HG03066 (cell line): ENCODE data around the gene LDLRAD2.
"Not testable (repeated sequence)": the region's sequence is repeated elsewhere in the genome, so short reads cannot be mapped to it uniquely, and the experiment has no call there.

Source experiments
- ATAC-seq: cut with Tn5 transposase; IDR thresholded peaks from one replicate; pipeline ENCODE4 v1.9.1; 2021; ENCODE audit warnings: low read depth; ENCODE audit not compliant: unreplicated experiment

LDLRAD2 gene

DNA sequence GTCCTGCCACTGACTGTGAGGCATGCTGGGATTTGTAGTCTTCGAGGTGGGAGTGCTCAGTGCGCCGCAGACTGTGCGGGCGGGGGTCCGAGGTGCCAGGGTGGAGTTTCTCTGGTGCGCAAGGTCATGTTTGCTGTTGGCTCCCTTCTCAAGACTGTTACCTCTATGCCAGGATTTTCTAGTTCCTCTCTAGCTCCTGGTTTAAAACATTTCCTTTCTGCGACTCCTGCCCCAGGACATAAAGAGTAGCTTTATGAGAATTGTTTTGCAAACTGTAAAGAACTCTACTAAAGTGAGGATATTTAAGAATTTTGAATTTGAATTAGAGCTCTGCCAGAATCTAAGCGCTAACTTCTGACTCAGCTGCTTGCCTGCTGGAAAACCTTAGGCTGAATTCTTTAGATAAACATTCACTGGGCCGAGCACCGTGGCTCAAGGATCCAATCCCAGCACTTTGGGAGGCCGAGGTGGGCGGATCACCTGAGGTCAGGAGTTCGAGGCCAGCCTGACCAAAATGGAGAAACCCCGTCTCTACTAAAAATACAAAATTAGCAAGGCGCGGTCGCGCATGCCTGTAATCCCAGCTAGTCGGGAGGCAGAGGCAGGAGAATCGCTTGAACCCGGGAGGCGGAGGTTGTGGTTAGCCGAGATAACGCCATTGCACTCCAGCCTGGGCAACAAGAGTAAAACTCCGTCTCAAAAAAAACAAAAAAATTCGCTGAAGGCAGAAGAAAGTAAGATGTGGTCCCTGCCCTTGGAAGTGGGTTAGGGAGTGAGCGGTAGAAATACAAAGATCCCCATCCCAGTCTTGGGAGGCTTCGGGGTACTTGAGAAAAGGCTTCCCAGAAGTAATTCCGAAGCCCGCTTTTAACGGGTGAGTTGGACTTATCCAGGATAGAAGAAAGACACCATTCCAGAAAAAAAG lies 28.1 kb upstream of the LDLRAD2 start:
- peak; percentile 53 for ATAC-seq

DNA sequence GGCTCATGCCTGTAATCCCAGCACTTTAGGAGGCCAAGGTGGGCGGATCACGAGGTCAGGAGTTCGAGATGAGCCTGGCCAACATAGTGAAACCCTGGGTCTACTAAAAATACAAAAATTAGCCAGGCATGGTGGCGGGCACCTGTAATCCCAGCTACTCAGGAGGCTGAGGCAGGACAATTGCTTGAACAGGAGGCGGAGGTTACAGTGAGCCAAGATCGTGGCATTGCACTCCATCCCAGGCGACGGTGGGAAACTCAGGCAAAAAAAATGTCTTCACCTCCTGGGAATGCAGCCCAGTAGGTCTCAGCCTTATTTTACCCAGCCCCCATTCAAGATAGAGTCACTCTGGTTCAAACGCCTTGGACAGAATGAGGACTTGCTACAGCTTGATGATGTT lies 26.3 kb upstream of the LDLRAD2 start:
- not testable (repeated sequence) for ATAC-seq

DNA sequence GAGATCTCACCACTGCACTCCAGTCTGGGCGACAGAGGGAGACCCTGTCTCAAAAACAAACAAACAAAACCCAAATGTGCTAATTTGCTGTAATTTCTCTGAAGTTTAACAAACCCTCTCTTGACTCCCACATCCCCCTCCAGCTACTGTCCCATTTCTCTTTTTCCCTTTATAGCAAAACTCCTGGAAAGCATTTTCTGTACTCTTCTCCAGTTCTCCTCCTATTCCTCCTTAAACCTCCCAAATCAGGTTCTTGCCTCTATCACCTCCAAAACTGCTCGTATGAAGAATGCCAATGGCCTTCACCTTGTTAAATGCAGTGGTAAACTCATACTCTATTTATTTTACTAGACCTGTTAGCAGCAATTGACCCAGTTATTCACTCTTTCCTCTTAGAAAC lies 25.4 kb upstream of the LDLRAD2 start:
- no peak for ATAC-seq

DNA sequence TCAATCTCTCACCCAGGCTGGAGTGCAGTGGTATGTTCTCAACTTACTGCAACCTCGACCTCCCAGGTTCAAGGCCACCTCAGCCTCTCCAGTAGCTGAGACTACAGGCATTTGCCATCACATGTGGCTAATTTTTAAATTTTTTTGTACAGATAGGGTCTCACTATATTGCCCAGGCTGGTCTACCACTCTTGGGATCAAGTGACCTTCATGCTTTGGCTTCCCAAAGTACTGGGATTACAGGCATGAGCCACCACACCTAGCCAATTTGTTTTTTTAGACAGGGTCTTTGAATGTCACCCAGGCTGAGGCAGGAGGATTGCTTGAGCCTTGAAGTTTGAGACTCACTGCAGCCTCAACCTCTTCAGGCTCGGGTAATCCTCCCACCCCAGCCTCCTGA lies 19.0 kb upstream of the LDLRAD2 start:
- ATAC-seq = no peak

DNA sequence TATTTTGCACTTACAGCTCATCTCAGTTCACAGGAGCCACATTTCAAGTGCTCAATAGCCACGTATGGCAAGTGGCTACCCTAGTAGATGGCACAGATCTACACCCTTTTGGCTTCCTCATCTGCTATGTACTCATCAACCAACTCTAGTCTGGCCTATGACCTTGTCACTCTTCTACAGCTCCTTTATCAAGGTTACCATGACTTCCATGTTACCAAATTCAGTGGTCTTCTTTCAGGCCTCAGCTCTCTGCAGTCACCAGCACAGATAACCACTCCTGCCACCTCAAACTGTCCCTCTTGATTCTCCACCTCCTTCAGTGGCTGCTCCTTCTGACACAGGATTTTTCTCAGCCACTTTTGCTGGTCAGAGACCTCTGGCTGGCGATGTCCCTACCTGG lies 17.4 kb upstream of the LDLRAD2 start:
- ATAC-seq = no peak

DNA sequence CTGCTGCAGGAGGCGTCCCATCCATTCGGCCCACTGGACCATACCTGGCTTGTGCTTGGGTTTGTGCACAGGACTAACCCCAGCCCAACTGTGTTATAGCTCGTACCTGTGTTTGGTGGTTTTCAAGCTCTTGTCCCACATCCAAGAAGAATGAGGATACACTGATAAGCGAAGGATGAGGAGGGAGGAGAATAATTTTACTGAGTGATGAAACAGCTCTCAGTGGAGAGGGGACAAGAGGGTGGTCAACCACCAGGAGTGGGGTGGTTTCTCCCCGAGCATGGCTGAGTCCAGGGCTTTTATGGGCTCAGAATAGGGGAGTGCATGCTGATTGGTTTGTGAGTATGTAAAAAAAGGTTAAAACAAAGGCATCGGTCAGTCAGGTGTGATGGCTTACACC lies 17.0 kb upstream of the LDLRAD2 start:
- no peak for ATAC-seq

DNA sequence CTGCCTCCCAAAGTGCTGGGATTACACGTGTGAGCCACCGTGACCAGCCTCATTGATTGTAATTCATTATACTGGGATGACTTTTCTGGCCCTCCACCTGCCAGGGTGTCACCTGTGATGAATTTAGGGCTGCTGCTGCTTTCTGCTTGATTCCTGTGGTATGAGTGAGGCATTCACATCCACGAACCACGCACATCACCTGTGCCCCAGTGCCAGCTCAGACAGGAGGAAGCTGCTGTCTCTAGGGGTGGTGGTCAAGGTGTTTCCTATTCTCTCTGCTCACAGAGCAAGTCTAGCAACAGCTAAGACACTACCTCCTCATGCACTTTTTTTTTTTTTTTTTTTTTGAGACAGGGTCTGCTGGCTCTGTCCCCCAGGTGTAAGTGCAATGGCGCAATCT lies 12.3 kb upstream of the LDLRAD2 start:
- ATAC-seq = no peak

DNA sequence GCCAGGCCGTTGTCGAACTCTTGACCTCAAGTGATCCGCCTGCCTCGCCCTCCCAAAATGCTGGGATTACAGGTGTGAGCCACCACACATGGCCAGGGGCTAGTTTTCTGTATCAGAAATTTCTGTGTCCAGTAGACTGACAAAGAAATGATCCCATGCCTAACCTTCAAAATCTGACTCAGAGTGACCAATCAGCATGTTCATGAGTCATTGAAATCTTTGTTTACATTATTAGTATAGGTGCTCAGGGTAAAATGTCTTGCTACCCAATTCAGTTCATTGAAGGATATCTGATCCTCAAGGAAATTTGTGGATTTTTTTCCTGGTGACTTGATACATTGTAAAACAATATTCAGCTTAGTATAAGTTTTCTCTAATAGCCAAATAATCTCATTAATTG lies 11.0 kb upstream of the LDLRAD2 start:
- no peak for ATAC-seq

DNA sequence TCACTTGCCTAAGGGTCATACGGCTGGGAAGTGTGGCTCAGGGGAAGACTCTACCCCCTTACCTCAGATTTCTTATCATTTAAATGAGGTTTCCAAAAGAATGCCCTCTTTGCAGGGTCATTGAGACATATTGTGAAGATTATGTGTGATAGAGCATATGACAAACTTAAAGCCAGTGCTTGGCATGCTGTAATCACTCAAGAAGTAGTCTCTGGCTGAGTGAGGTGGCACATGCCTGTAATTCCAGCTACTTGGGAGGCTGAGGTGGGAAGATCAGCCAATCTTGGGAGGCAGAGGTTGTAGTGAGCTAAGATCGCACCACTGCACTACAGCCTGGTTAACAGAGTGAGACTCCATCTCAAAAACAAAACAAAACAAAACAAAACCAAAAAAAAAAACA lies 7.5 kb upstream of the LDLRAD2 start:
- ATAC-seq = no peak

DNA sequence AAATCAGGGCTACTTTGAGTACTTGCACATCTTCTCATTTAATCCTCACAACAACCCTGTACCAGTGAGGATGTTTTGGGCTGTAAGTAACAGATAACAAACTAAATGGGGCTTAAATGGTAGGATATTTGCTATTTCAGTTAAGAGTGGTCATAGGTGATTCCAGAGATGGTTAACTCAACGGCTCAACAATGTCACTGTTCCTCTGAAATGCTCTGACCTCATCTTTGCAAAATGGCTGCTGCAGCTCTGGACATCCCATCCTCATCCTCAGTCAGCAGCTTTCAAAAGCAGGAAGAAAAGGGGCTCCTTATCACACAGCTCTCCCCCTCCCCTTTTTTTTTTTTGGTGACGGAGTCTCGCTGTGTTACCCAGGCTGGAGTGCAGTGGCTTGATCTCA lies 1.5 kb downstream of the LDLRAD2 start:
- no peak for ATAC-seq

DNA sequence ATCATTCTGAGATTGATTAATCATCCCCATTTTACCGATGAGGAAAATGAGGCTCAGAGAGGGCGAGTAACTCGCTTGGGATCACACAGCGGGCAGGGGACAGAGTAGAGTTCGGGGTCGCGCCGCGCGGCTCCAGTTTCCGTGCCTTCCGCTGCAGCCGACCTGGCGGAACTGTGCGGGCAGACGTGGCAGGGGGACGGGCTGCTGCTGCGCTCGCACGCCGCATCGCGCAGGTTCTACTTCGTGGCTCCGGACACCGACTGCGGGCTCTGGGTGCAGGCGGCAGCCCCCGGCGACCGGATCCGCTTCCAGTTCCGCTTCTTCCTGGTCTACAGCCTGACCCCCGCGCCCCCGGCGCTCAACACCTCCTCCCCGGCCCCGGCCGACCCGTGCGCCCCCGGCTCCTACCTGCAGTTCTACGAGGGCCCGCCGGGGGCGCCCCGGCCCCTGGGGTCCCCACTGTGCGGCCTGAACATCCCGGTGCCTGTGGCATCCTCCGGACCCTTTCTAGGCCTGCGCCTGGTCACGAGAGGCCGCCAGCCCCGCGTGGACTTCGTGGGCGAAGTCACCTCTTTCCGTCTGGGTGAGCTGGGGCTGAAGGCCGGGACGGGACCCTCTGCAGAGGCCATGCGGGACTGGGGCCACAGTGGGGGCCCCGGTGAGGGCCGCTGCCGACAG lies 2.3 kb downstream of the LDLRAD2 start:
- no peak for ATAC-seq

DNA sequence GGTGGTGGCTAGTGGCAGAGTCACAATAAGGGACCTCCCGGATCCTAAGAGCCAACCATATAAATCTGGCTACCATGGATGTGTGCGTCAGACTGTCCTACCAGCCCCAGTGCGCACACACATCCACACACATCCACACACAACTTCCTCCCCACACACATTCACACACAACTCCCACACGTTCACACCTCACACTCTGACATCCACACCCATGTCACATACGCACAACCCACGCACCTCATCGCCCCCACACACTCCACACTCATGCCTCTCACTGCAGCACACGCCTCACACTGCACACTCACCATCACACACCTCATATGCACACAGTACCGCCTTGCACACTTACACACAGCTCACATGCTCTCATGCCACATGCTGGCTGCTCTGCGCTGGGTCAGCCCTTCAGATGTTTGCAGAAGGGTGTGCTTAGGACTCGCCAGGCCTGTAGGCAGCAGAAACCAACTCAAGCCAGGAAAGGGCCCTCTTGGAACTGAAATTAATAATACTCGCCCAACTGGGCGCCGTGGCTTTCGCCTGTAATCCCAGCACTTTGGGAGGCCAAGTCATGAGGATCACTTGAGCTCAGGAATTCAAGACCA lies 3.0 kb downstream of the LDLRAD2 start:
- no peak for ATAC-seq

DNA sequence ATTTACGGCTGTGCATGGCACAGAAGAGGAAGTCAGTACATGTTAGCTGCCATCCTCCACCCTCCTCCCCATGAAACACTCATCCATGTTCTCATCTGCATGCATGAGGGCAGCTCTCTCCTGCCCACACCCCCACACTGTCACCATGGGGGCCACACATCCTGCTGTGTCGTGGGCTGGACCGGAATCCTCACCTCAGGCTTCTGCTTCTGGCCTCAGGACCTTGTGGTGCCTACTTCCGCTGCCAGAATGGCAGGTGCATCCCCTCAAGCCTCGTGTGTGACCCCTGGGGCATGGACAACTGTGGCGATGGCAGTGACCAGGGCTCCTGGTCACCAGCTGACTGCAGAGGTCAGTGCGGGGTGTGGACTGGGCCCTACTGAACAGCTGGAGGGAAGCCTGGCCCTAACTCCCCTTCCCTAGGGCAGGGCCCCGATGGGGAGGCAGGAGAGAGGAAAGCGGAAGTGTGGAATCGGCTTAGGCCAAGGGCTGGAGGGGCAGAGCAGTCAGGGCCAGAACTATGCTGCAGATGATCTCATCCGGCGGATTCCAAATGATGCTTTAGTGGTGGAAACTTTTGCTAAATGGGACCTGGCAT lies 3.8 kb downstream of the LDLRAD2 start:
- no peak for ATAC-seq

DNA sequence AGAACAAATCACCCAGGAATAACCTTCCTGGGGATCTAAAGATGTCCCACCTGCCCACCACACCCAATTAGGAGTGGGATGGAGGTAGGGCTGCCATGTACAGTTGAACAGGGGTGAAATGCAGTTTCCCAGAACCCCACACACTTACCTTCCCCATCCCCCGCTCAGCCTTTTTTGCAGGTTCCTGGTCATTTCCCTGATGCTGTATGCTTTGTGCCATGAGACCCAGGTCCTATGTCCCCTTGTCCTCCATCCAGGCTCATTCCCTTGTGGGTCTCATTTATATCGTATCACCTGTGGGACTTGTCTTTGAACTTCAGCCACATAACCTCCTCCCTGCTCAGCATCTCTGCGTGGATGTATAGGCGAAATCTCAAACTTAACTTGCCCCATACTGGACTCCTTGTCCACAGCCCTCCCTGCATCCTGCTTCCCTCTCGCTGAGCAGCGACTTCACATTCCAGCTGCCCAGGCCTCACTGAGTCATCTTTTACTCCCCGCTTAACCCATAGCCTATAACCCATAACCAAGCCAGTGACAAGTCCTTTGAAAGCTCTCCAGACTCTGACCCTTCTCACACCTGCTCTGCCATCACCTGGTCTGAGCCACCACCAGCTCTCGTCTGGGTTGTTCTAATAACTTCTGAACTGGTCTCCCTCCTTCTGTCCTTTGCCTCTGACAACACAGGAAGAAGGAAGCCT lies 4.7 kb downstream of the LDLRAD2 start:
- no peak for ATAC-seq

DNA sequence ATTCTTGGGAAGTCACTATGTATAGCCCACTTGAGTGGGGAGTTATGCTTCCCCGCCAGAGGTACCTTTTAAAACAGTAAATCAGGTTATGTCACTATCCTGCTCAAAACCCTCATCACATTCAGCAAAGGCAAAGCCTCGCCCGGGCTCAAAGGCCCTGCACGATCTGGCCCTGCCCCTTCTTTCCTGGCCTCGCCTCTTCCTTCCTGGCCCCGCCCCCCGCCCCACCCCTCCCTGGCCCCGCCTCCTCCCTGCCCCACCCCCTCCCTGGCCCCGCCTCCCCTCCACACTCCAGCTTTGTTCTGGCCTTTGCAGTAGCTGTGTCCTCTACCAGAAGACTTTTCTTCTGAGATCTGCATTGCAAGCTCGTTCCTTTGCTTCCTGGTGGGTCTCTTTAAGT lies 6.6 kb downstream of the LDLRAD2 start:
- no peak for ATAC-seq

DNA sequence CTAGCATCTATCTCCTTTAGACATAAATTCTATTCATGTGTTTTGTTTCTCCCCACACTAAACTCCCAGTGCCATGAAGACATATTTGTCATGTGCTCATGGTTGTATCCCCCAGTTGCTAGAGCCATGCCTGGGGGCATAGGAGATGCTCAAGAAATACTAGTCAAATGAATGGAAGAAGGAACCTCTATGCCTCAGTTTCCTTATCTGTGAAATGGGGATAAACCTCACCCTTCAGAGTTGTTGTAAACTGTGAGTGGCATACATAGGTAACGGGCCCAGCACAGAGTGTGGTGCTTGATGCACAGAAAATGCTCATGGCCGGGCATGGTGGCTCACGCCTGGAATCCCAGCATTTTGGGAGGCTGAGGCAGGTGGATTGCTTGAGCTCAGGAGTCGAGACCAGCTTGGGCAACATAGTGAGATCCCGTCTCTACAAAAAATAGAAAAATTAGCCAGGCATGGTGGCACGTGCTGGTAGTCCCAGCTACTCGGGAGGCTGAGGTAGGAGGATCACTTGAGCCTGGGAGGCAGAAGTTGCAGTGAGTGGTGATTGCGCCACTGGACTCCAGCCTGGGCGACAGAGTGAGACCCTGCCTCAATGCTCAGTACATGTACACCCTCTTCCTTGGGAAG lies 8.7 kb downstream of the LDLRAD2 start:
- no peak for ATAC-seq

DNA sequence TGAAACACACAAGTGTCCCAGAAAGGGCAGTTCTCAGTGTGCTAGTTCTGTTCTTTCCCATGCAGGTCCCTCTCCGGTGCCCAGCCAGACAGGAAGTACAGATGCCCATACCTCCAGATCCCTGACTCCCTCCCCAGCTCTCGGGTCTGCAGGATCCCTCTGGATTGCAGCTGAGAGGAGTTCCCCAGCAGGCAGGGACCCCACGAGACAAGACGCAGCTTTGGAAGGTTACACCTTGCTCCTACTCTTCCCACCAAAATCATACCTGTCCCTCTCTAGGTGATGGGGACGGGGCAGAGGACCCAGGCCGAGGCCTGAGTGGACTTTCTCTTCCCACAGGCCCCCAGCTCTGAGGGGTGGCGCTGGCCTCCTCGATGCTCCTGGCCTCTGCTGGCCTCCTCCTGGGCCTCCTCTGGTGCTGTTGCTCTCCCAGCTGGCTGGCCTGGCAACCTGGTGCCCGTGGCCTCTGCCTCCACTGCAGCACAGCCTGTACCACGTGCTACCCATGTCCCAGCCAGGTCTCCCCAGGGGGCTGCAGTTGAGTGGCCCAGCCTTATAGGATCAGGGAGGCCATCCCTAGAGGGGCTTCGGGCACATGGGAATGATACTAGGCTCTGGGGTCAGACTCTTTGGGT lies 9.4 kb downstream of the LDLRAD2 start:
- no peak for ATAC-seq

DNA sequence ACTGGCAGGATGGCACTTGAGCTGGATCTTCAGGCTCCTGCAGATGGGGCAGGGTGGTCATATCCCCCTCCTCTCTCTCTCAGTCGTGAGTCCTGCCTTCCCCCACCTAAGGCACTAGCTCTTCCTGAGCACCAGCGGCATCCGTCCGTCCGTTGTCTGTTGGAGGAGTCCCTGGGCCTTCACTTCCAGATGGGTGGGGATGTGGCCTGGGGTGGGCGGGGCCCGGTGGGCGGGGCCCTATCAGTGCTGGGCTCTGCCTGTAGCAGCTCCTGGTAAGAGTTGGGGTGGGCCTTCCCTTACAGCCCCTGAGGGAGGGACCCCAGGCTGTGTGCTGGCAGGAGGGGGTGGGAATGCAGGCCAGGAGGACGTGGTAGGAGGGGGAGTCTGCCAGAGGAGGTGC lies 10.3 kb downstream of the LDLRAD2 start:
- no peak for ATAC-seq

DNA sequence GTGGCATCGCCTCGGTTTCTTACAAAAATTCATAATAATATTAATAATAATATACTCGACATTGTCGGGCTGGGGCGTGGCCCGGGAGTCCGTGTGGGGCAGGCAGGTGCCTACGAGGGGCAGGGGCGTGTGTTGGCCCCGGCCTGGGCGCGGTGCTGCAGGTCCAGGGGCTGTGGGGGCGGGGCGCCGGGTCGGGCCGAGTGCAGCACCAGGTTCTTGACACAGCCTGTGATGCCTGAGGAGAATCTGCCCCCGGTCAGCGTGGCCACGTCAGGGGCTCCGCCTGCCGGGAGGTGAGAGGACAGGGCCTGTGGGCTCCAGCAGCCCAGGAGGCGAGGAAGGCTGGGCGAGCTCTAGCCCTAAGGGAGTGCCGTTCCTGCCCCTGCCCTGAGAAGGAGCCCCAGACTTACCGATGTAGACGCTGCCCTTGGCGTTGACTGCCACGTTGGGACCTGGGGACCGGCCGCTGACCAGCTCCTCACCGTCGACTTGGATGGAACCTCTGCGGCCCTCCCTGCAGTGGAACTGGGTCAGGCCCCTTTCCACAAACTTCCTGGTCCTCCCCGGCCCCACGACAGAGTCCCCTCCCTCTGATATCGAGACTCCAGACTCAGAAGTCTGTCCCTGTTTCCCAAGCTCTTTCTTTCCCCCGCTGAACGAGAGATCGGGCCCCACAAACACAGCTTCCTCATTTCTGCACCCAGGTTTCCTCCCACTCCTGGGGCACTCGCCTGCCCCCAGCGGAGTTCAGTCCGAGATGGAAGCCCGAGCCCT lies 11.3 kb downstream of the LDLRAD2 start:
- ATAC-seq = no peak
